Glomerular visceral epithelial cell (primary cell): Measurements from ENCODE around the gene EPB41L4B.
"Not testable (repeated sequence)": the region's sequence is repeated elsewhere in the genome, so short reads cannot be mapped to it uniquely, and the experiment has no call there.

Source experiments
- DNase-seq: peaks from one replicate; pipeline ENCODE4 v3.0.0-alpha.2; 2016; ENCODE audit errors: extremely low spot score

Gene EPB41L4B

DNA sequence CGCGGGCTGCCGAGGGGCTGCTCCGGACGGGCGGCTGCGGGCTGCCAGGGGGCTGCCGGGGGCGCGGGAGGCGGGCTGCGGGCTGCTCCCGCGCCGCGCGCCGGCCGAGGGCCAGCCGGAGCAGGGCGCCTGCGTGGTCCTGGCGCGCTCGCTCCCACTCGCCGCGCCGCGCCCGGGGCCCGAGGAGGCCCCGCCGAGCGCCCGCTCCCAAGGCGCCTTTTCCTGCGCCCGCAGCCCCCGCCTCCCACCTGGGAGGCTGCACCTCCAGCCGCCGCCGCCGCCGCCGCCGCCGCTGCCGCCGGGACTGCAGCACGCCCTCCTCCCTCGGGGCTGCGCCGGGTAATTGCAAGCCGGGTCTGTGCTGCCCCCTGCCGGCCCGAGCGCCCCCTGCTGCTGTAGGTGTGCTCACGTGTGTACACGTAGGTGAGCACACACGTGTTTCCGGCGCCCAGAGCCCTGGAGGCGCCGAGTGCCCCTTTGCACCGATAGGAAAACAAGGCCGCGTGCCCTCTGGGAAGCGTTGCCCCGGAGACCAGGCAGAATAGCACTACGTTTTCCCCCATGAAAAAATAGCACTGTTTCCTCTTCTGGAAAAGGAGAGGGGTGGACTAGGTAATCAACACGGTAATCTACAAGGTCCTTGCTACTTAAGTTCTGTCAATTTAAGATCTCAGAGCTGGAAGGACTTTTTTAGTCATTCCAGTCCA lies at the start of gene EPB41L4B:
EPB41L4B (minus strand) TSS at position 318 of the 707 bp plus-strand sequence. CDS start 613 bp downstream, outside the sequence.
- peak; percentile 92 for DNase-seq

DNA sequence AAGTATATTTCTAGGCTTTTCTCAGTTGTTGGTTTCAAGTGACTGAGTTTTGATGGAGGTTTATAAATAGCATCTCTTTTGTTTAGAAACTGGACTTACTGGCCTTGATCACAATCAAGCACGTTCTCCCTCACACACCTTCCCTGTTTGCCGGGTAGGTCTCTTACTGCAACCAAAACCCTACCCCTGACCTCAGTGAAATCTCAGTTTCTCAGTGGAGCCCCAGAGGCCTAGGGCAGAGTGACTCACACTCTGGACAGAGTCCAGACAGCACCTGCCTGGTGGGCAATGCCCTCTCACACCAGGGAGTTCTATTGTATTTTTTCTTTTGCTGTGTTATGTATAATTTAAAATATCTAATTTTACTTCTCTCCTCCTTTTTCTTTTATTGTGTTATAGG lies 48.4 kb upstream of the EPB41L4B start:
- DNase-seq: no peak

DNA sequence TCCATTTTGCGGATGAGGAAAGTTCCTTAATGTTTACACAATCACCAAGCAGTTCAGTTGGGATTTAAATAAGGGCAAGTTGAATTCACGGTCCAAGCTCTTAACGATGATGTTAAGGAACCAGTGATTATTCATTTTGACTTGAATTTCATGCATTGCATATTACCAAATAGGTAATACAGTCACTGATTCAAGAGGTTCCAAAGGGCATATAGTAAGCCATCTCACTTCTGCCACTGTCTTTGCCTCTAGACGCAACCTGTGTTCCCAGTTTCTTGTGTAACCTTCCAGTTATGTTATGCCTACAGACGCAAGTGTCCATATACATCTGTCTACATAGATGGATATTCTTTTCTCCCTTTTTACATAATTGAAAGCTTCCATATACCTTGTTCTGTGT lies 39.9 kb upstream of the EPB41L4B start:
- DNase-seq: no peak

GRCh38 chr9:109358968-109359603 lies 38.2 kb upstream of the EPB41L4B start:
- not testable (repeated sequence) for DNase-seq

DNA sequence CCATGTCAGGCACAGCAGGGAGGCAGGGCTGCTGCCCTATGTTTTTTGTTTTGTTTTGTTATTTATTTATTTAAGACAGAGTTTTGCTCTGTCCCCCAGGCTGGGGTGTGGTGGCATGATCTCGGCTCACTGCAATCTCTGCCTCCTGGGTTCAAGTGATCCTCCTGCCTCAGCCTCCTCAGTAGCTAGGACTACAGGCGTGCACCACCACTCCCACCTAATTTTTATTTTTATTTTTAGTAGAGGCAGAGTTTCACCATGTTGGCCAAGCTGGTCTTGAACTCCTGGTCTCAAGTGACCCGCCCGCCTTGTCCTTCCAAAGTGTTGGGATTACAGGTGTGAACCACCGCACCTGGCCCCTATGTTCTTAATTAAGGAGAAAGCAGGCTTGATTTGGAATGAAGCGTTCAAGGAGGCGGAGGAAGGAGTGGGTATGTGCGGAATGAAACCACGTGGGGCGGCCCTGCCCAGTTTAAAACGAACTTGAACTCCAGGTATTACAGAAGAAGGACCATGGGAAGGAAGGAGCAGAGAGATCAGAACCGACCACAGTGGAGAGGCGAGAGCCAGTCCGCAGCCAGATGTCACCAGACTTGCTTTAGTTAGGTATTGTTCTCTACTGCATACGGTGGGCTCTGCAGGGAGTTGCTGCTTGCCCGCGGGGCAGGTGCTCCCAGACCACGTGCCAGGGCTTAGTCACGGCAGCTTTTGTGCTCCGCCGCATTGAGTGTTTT lies 34.9 kb upstream of the EPB41L4B start:
- DNase-seq: no peak

DNA sequence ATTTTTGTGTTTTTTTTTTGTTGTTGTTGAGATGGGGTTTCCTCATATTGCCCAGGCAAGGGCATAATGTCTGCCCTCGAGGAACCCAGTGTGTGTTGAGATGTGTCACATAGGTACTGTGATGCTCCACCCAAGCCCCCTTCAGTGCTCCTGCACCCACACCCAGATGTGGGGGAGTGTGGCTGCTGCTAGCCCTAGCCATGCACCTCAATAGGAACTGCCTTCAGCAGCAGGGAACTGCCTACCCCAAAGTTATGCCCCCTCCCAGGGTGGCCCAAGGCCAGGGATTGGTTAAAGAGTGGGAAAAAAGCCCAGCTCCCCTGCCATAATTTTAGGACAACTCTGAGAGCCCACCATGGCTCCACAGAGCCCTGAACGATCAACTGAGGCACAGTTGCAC lies 33.3 kb upstream of the EPB41L4B start:
- no peak for DNase-seq

DNA sequence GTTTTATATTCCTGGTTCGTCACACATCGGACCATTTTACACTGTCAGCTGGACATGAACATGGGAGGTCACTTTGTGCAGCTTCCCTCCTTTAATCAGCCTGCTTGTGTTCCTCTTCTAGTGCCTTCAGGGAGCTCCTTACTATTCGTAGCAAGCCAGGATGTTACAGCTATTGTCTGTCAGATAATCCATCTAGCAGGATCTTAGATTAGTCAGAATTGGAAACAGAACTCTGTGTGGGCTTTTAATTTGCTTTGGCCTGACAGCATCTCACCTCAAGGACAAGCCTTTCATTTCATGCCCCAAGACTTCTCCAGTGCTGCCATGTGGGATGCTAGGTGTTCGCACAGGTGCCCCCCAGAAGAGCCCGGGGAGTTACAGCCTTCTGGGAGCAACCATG lies 30.2 kb upstream of the EPB41L4B start:
- DNase-seq: no peak

DNA sequence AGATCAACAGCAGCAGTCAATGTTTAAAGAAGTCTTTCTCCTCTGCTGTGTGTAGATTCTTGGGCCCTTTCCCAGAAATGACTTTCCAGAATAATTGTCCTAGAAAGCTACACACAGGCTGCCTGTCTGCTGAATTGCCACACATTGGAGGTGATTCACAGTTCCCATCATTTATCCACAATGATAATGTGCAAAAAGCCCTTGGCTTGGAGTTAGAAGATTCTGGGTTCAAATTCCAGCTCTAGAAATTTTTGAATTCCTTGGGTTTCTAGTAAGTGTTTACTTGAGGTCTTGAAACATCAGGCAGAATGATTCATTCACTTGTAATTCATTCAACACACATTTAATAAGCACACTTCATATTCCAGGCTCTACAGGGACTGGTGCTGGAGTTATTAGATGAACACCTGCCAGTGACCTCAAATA lies 28.6 kb upstream of the EPB41L4B start:
- DNase-seq: peak; percentile 56

DNA sequence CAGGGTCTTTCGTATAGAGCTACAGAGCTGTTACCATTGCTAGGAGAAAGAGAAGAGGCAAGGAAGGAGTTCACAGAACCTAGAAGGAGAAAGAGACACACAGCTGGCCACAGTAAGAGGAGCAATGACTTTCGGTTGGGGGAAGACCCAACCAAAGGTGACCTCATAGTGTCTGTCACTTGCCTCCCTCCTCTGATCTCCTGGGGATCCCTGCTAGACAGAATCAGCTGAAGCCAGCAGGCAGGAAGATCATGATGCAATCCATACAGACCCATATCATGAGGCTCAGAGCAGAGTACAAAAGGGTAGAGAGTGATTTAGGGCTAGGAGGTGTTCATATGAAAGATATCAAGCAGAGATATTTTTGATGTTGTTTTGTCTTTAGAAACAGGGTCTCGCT lies 26.0 kb upstream of the EPB41L4B start:
- DNase-seq: no peak

GRCh38 chr9:109344866-109345265 lies 24.0 kb upstream of the EPB41L4B start:
- DNase-seq: no peak

- DNase-seq: no peak
Observed at GRCh38 chr9:109342878-109343277, 22.0 kb upstream of the EPB41L4B start.

GRCh38 chr9:109341561-109341960 lies 20.7 kb upstream of the EPB41L4B start:
- DNase-seq: no peak

- not testable (repeated sequence) for DNase-seq
Observed at GRCh38 chr9:109340979-109341378, 20.1 kb upstream of the EPB41L4B start.

DNA sequence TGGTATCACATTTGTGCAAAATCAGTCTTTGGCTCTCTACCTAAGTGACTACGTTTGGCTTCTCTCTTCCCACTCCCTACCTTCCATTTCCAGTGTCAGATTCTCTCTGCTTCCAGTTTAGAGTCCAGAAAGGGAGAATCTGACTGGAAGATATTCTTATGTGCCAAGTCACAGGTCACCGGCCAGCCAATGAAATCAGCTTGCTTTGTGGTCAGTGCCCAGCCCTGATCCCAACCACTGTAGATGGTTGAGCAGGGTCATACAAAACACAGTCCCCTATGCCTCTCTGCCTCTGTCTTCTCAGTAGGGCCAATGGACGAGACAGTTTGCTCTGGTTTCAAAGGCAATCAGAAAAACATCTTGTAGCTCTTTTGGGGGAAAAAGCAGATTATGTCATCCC lies 15.6 kb upstream of the EPB41L4B start:
- DNase-seq: no peak

DNA sequence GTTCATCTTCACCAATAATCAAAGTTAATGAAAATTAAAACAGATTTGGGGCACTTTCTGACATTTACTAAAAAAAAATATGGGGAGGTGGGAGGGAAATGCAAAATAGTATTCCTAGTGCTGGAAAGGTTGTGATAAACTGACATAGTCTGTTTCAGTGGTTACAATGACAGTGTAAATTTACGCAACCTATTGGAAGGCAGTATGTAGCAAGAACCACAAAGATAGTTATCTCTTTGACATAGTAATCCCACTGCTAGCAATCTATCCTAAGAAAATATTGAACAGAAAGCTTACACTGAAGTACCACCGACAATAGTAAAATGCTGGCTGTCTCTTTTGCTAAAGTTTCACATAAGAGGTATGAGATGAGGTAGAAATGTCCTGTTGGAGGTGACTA lies 15.1 kb upstream of the EPB41L4B start:
- DNase-seq: no peak

- DNase-seq: no peak
Observed at GRCh38 chr9:109335121-109335520, 14.3 kb upstream of the EPB41L4B start.

GRCh38 chr9:109331353-109331752 lies 10.5 kb upstream of the EPB41L4B start:
- peak; percentile 69 for DNase-seq

DNA sequence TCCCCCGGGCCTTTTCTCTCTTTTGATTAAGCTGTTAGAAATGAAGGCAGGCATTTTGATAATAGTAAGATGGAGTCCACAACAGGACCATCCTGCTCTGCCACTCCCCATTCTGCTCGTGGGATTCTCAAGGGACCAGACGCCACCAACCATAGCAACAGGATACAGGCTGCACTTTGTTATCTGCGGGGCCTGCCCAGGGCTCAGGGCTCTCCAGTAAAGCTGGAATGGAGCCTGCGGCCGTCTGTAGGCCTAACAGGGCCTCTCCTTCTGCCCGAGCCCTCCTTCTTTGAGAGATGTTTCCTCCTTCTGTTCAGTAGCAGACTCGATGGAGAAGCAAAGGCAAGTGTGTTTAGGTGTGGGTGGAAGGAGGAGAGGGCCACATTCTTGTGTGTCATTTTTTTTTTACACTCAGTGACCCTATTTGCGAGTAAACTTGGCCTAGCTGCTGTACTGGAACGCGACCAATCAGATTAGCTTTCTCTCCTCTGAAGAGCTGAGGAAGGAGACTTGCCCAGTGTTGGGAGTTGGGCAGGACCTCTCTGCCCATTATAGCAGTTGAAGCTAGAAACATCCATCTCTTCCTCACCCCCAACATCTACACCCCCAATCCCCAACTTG lies 8.9 kb upstream of the EPB41L4B start:
- no peak for DNase-seq

DNA sequence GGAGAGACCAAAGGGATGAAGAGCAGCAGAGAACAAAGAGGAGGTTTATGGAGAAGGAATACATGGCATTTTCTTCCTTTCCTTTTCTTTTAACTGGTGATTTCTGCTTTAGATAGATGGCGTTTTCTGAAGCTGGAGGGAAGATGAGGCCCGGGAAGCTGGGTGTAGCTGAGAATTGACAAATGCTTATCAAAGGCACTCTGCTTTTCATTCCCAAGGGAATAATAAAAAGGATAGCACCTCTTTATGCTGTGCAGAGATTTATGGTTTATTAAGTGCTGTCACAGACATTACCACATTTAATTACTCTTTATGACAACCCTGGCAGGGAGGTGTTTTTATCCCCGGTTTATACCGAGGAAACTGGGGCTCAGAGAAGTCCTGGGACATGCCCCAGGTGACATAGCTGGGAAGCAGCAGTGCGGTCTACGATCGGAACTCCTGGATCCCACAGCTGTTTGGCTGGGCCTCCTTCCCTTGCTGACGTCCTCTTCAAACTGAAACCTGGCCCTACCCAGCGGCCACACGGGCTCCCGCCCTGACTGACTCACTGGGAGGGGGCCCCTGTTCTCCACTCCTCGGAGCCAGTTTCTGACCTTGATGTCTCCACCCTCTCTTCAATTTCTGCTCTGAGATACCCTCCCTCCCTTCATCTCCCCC lies 8.2 kb upstream of the EPB41L4B start:
- peak; percentile 78 for DNase-seq

- no peak for DNase-seq
Observed at GRCh38 chr9:109325089-109325488, 4.2 kb upstream of the EPB41L4B start.

DNA sequence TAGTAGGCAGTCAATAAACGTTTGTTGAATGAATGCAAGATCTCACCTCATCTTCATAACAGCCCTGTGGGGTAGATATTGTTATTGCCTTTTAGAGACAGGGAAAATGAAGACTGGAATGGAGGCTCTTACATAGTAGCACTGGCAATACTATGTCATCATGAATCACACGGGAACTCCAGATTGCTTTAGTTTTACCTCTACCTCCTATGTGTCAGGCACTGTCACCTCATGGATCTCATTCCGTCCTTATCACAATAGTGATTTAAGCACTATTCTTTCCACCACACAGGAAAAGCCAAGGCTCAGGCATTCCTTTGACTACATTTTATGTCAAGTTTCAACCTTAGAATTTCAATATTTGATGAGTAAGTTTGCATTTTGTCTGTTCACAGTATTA lies 2.9 kb upstream of the EPB41L4B start:
- DNase-seq: no peak

DNA sequence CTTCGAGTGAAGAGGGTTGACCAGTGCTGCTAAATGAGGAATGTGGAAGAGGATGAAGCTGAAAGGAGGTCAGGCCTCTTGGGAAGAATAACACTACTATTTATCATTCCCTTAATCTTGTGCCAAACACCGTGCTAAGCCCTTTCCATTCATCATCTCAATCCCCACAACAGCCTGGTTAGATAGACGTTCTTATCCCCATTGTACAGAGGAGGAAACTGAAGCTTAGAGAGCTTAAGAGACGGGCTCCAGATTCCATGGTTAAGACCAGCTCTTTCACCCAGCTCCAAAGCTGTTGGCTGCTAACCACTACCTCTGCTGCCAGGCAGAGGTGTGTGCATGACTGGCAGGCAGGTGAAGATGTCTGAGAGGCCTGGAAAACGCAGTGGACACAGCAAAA lies 868 bp upstream of the EPB41L4B start:
- DNase-seq: no peak
